SKM-1 (cell line): ENCODE measurements around the gene MYL4.
"Not testable (repeated sequence)": the region's sequence is repeated elsewhere in the genome, so short reads cannot be mapped to it uniquely, and the experiment has no call there.

Source experiments
- DNase-seq: peaks from one replicate; lab custom pipeline; 2025; ENCODE audit not compliant: unreplicated experiment; lab: John Stamatoyannopoulos, UW

MYL4 gene

GRCh38 chr17:47269561-47270280 lies 60.6 kb downstream of the MYL4 start:
- DNase-seq = not testable (repeated sequence)

- no peak for DNase-seq
These were observed 62.0 kb downstream of the MYL4 start for GRCh38 chr17:47270946-47271705.

- no peak for DNase-seq
These were observed 63.3 kb downstream of the MYL4 start for GRCh38 chr17:47272491-47272890.

GRCh38 chr17:47273245-47273644 lies 64.1 kb downstream of the MYL4 start:
- DNase-seq = no peak
